Endothelial cell of umbilical vein (primary cell): ENCODE measurements around the gene EDC3.

Experiments
- EZH2 ChIP-seq: IDR thresholded peaks from 2 replicates; pipeline ENCODE4 v1.6.1; 2012; ENCODE audit warnings: borderline replicate concordance, low read depth, mild to moderate bottlenecking, moderate library complexity, low read length, inconsistent platforms; ENCODE audit not compliant: severe bottlenecking
- MAX ChIP-seq: IDR thresholded peaks from 2 replicates; pipeline ENCODE4 v1.6.1; 2011; ENCODE audit not compliant: insufficient read depth, insufficient read length
- MYC ChIP-seq: IDR thresholded peaks from one replicate; pipeline ENCODE4 v1.6.1; 2011; ENCODE audit warnings: mild to moderate bottlenecking, low read depth, low read length
- POLR2A ChIP-seq: IDR thresholded peaks from 2 replicates; pipeline ENCODE4 v1.6.1; 2012; ENCODE audit warnings: low read depth, mild to moderate bottlenecking, control low read depth, low read length
- POLR2AphosphoS5 ChIP-seq: IDR thresholded peaks from 2 replicates; pipeline ENCODE4 v1.6.1; 2012; ENCODE audit warnings: low read depth, mild to moderate bottlenecking, control low read depth, low read length, moderate library complexity; ENCODE audit not compliant: insufficient read depth
- TF ChIP-seq, protein P1 (sequence below), 2 donors: IDR thresholded peaks; 1 replicate in 1 of 2; 2 replicates in 1 of 2; pipeline ENCODE4 v1.5.1; 2011; ENCODE audit warnings: low read length in 2 of 2, mild to moderate bottlenecking in 2 of 2, moderate library complexity in 2 of 2, control low read depth in 1 of 2, inconsistent platforms in 1 of 2, low read depth in 1 of 2; ENCODE audit not compliant: insufficient read depth in 1 of 2; ENCODE audit errors: extremely low read depth in 1 of 2

DNA sequence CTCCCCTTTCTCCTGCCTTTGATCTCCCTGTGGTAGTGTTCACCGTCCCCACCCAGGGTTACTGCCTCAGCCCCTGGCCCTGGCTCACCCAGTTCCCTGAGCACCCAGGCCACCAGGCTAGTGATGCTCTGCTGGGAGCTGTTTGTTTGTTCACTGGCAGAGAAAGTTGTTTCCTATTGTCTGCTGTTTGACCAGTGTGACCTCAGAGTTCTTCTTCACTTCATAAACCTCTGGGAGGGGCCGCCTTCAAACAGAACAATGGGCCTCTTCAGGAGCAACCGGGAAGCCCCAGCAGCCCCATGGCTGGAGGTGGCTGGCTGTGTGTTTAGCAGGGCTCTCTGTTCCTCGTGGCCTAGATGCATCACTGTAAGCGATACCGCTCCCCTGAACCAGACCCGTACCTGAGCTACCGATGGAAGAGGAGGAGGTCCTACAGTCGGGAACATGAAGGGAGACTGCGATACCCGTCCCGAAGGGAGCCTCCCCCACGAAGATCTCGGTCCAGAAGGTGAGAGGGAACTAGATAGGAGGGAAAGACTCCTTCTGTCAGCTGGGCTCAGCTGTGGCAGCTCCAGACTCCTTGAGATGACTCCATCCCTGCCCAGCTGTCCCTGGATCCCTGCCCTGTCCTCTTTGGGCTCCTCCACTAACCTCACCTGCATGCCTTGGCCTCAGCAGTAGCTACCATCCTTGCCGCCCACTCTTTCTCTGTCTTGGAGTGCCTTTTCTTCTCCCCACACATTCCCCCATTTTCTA lies 76.8 kb downstream of the EDC3 start:
- TF ChIP-seq, protein P1, sequence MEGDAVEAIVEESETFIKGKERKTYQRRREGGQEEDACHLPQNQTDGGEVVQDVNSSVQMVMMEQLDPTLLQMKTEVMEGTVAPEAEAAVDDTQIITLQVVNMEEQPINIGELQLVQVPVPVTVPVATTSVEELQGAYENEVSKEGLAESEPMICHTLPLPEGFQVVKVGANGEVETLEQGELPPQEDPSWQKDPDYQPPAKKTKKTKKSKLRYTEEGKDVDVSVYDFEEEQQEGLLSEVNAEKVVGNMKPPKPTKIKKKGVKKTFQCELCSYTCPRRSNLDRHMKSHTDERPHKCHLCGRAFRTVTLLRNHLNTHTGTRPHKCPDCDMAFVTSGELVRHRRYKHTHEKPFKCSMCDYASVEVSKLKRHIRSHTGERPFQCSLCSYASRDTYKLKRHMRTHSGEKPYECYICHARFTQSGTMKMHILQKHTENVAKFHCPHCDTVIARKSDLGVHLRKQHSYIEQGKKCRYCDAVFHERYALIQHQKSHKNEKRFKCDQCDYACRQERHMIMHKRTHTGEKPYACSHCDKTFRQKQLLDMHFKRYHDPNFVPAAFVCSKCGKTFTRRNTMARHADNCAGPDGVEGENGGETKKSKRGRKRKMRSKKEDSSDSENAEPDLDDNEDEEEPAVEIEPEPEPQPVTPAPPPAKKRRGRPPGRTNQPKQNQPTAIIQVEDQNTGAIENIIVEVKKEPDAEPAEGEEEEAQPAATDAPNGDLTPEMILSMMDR (IDR thresholded peaks at IDR 0.05; ENCODE audit: extremely low read depth in 1 of 2, insufficient read depth in 1 of 2, low read depth in 1 of 2, low read length in 2 of 2), result no peak
- no peak for TF ChIP-seq MYC
- TF ChIP-seq POLR2A, result no peak
- TF ChIP-seq EZH2, result no peak
- TF ChIP-seq POLR2AphosphoS5, result no peak
- TF ChIP-seq MAX, result no peak
